Hepatocyte (in vitro differentiated cells): ENCODE measurements around the gene GPX2. TPM values are rescaled to one million over a fixed set of nuclear protein-coding genes. Genes with fewer than 3 reads are reported as not detected.

Experiments
- DNase-seq: peaks from one replicate; pipeline ENCODE4 v3.0.0-alpha.2; 2016; ENCODE audit warnings: low spot score
- H2AFZ ChIP-seq: fragments of 200-600 bp; sonication (generic); 2 replicates; pipeline ENCODE4 v1.6.0; 2016; ENCODE audit warnings: antibody characterized with exemption, mild to moderate bottlenecking
- H3K27ac ChIP-seq: fragments of 200-600 bp; sonication (generic); 2 replicates; pipeline ENCODE4 v1.5.1; 2016; ENCODE audit warnings: mild to moderate bottlenecking
- H3K27me3 ChIP-seq: fragments of 200-600 bp; sonication (generic); 2 replicates; pipeline ENCODE4 v1.6.1; 2016
- H3K36me3 ChIP-seq: fragments of 200-600 bp; sonication (generic); replicated peaks from 2 replicates; pipeline ENCODE4 v1.5.1; 2016; ENCODE audit warnings: low read depth; ENCODE audit not compliant: insufficient read depth
- H3K4me1 ChIP-seq: fragments of 200-600 bp; sonication (generic); 2 replicates; pipeline ENCODE4 v1.5.1; 2016; ENCODE audit warnings: mild to moderate bottlenecking, moderate library complexity; ENCODE audit not compliant: insufficient read depth
- H3K4me2 ChIP-seq: fragments of 200-600 bp; sonication (generic); 2 replicates; pipeline ENCODE4 v1.6.0; 2016
- H3K4me3 ChIP-seq: fragments of 200-600 bp; sonication (generic); 2 replicates; pipeline ENCODE4 v1.5.1; 2016; ENCODE audit warnings: mild to moderate bottlenecking
- H3K79me2 ChIP-seq: fragments of 200-600 bp; sonication (generic); 2 replicates; pipeline ENCODE4 v1.6.0; 2017; ENCODE audit warnings: mild to moderate bottlenecking
- H3K9me2 ChIP-seq: fragments of 200-600 bp; sonication (generic); replicated peaks from 2 replicates; pipeline ENCODE4 v1.6.0; 2017; ENCODE audit warnings: mild to moderate bottlenecking; ENCODE audit not compliant: insufficient read depth
- H3K9me3 ChIP-seq: fragments of 200-600 bp; sonication (generic); 2 replicates; pipeline ENCODE4 v1.5.1; 2016; ENCODE audit warnings: low read depth, mild to moderate bottlenecking
- H4K20me1 ChIP-seq: fragments of 200-600 bp; sonication (generic); 2 replicates; pipeline ENCODE4 v1.6.0; 2016; ENCODE audit warnings: mild to moderate bottlenecking; ENCODE audit not compliant: insufficient read depth, poor library complexity, severe bottlenecking
- EZH2 ChIP-seq: fragments of 200-600 bp; sonication (generic); IDR thresholded peaks from 2 replicates; pipeline ENCODE4 v1.6.1; 2016; ENCODE audit warnings: antibody characterized with exemption, mild to moderate bottlenecking, borderline replicate concordance
- EZH2phosphoT487 ChIP-seq: fragments of 200-600 bp; sonication (generic); IDR thresholded peaks from one replicate; pipeline ENCODE4 v1.6.1; 2018; ENCODE audit warnings: antibody characterized with exemption, mild to moderate bottlenecking, low read depth, moderate library complexity; ENCODE audit not compliant: unreplicated experiment, severe bottlenecking
- whole genome bisulfite sequencing: methylation state at CpG from one replicate; pipeline ENCODE4 v1.1.6; 2016; ENCODE audit warnings: low lambda C conversion rate; ENCODE audit errors: missing lambda C conversion rate; 5-methylcytosine and 5-hydroxymethylcytosine counted together
- polyA plus RNA-seq: library from polyadenylated mRNA; unstranded; fragments of >200 nt; fragmentation: Nextera tagmentation; extraction: Ambion mirVana; gene quantifications from 2 replicates; pipeline ENCODE4 v1.2.1, GENCODE V29; 2016
- total RNA-seq: library from RNA; depleted of rRNA; stranded (reverse); fragments of >200 nt; gene quantifications from 2 replicates; pipeline ENCODE4 v1.2.3, GENCODE V29; 2014
- TF ChIP-seq, protein P1 (sequence below): fragments of 200-600 bp; sonication (generic); IDR thresholded peaks from 2 replicates; pipeline ENCODE4 v1.5.1; 2016; ENCODE audit warnings: antibody characterized with exemption, mild to moderate bottlenecking; ENCODE audit not compliant: poor library complexity

The GPX2 gene
- total and polyA plus RNA-seq, 2 experiments from 2014 or later, result 59.8 to 115 TPM

GRCh38 chr14:64928239-64929013 lies 14.1 kb downstream of the GPX2 start:
- no peaks in the 10 kb centered on the region for H3K27me3 ChIP-seq
- H2AFZ ChIP-seq, result no peak overlapping the region
- H3K27ac ChIP-seq, result no peak overlapping the region
- H4K20me1 ChIP-seq, result peaks cover 5% of the 10 kb centered on the region
- H3K4me3 ChIP-seq, result no peak overlapping the region
- no peak overlapping the region for H3K4me2 ChIP-seq
- no peaks in the 10 kb centered on the region for H3K4me1 ChIP-seq
- no peak for DNase-seq
- no peak for TF ChIP-seq EZH2phosphoT487
- no peak for TF ChIP-seq EZH2
- TF ChIP-seq, protein P1, sequence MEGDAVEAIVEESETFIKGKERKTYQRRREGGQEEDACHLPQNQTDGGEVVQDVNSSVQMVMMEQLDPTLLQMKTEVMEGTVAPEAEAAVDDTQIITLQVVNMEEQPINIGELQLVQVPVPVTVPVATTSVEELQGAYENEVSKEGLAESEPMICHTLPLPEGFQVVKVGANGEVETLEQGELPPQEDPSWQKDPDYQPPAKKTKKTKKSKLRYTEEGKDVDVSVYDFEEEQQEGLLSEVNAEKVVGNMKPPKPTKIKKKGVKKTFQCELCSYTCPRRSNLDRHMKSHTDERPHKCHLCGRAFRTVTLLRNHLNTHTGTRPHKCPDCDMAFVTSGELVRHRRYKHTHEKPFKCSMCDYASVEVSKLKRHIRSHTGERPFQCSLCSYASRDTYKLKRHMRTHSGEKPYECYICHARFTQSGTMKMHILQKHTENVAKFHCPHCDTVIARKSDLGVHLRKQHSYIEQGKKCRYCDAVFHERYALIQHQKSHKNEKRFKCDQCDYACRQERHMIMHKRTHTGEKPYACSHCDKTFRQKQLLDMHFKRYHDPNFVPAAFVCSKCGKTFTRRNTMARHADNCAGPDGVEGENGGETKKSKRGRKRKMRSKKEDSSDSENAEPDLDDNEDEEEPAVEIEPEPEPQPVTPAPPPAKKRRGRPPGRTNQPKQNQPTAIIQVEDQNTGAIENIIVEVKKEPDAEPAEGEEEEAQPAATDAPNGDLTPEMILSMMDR, result no peak
- no peaks in the 10 kb centered on the region for H3K9me2 ChIP-seq
- 93% methylated on average over 7 of the region's 7 CpGs for WGBS
- H3K79me2 ChIP-seq, result peaks cover 33% of the 10 kb centered on the region
- H3K9me3 ChIP-seq, result no peaks in the 10 kb centered on the region
- H3K36me3 ChIP-seq, result peaks cover 5% of the 10 kb centered on the region

GRCh38 chr14:64927031-64927430 lies 15.5 kb downstream of the GPX2 start:
- TF ChIP-seq, protein P1, result no peak
- TF ChIP-seq EZH2, result no peak
- no peak for TF ChIP-seq EZH2phosphoT487
- WGBS, result 99% methylated on average over 3 of the region's 3 CpGs
- Histone ChIP-seq H4K20me1 (peaks cover 5% of the 10 kb centered on the region), H3K4me2 (no peak overlapping the region), H3K4me1 (no peaks in the 10 kb centered on the region), H3K9me3 (no peaks in the 10 kb centered on the region), H3K79me2 (peaks cover 39% of the 10 kb centered on the region), H3K27ac (no peak overlapping the region), H2AFZ (no peak overlapping the region), H3K36me3 (peaks cover 5% of the 10 kb centered on the region), H3K4me3 (no peak overlapping the region), H3K9me2 (no peaks in the 10 kb centered on the region), H3K27me3 (no peaks in the 10 kb centered on the region)
- DNase-seq, result no peak

DNA sequence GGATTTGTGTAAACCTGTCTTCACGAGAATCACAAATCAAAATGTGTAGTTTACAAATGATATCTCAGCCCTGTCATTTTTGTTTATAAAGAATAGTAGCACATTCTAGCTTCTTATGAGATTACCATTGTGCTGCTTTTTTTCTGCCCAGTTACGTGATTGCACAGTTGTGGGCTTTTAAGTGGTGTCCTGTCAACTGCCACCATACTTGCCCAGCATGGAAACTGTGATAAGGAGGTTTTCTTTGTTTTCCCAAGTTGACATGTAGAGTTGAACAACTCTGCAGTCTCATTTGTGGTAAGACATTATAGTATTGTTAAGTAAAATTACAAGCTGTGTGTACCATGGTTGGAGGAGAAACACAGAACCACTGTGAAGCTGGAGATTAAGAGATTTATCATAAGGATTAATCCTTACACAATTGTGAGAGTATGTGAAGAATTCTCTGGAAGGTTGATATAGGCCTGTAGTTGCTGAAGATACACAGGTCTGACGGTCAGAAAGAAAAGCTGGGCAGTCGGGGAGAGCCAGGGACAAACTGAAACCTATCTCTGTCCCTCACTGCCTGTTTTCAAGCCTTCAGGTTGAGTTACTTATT lies 16.0 kb downstream of the GPX2 start:
- DNase-seq, result no peak
- TF ChIP-seq, protein P1, result no peak
- TF ChIP-seq EZH2 (no peak), EZH2phosphoT487 (no peak)
- no peak overlapping the region for H3K4me3 ChIP-seq
- H3K79me2 ChIP-seq, result peaks cover 44% of the 10 kb centered on the region
- H3K27me3 ChIP-seq, result no peaks in the 10 kb centered on the region
- no peaks in the 10 kb centered on the region for H3K4me1 ChIP-seq
- WGBS, result 80% methylated on average over 4 of the region's 4 CpGs
- peaks cover 5% of the 10 kb centered on the region for H4K20me1 ChIP-seq
- H2AFZ ChIP-seq, result no peak overlapping the region
- H3K9me3 ChIP-seq, result no peaks in the 10 kb centered on the region
- peaks cover 5% of the 10 kb centered on the region for H3K36me3 ChIP-seq
- no peak overlapping the region for H3K27ac ChIP-seq
- H3K4me2 ChIP-seq, result no peak overlapping the region
- no peaks in the 10 kb centered on the region for H3K9me2 ChIP-seq
